HuH-7 (cell line): ENCODE results near the gene ST3GAL3.
"Not testable (repeated sequence)": the region's sequence is repeated elsewhere in the genome, so short reads cannot be mapped to it uniquely, and the experiment has no call there.

Experiments used
- DNase-seq: peaks from one replicate; pipeline ENCODE4 v3.0.0; 2011; ENCODE audit warnings: low spot score

Gene ST3GAL3

GRCh38 chr1:43703836-43704235, 3.5 kb upstream of the ST3GAL3 start:
- no peak for DNase-seq

- DNase-seq, result no peak
Observed at GRCh38 chr1:43704838-43705237, 2.5 kb upstream of the ST3GAL3 start.

GRCh38 chr1:43705334-43705733, 2.0 kb upstream of the ST3GAL3 start:
- DNase-seq, result no peak

GRCh38 chr1:43705982-43706597, 1.2 kb upstream of the ST3GAL3 start:
- DNase-seq, result no peak

GRCh38 chr1:43706598-43707189, 642 bp upstream of the ST3GAL3 start:
- DNase-seq, result no peak

- DNase-seq, result no peak
Observed at GRCh38 chr1:43708002-43708410, 670 bp downstream of the ST3GAL3 start.

GRCh38 chr1:43711049-43711448, 3.7 kb downstream of the ST3GAL3 start:
- DNase-seq, result no peak

GRCh38 chr1:43711524-43712386, 4.4 kb downstream of the ST3GAL3 start:
- DNase-seq, result no peak

GRCh38 chr1:43716559-43717281, 9.4 kb downstream of the ST3GAL3 start:
- DNase-seq, result no peak

- no peak for DNase-seq
Observed at GRCh38 chr1:43719063-43719462, 11.7 kb downstream of the ST3GAL3 start.

- DNase-seq, result not testable (repeated sequence)
Observed at GRCh38 chr1:43719670-43720419, 12.5 kb downstream of the ST3GAL3 start.

GRCh38 chr1:43722810-43723209, 15.5 kb downstream of the ST3GAL3 start:
- DNase-seq, result no peak

- DNase-seq, result no peak
Observed at GRCh38 chr1:43729816-43730463, 22.6 kb downstream of the ST3GAL3 start.

- no peak for DNase-seq
Observed at GRCh38 chr1:43731867-43732531, 24.7 kb downstream of the ST3GAL3 start.

- no peak for DNase-seq
Observed at GRCh38 chr1:43736819-43737218, 29.5 kb downstream of the ST3GAL3 start.

- DNase-seq, result no peak
Observed at GRCh38 chr1:43742026-43742425, 34.7 kb downstream of the ST3GAL3 start.

GRCh38 chr1:43743206-43743605, 35.9 kb downstream of the ST3GAL3 start:
- DNase-seq, result no peak

GRCh38 chr1:43747736-43748135, 40.4 kb downstream of the ST3GAL3 start:
- DNase-seq, result no peak

- DNase-seq, result no peak
Observed at GRCh38 chr1:43750083-43750482, 42.7 kb downstream of the ST3GAL3 start.

GRCh38 chr1:43753422-43753821, 46.1 kb downstream of the ST3GAL3 start:
- DNase-seq, result no peak

GRCh38 chr1:43754892-43755291, 47.6 kb downstream of the ST3GAL3 start:
- no peak for DNase-seq
